GM18507 (cell line): ENCODE data around the gene TRAF3.
"Not testable (repeated sequence)": the region's sequence is repeated elsewhere in the genome, so short reads cannot be mapped to it uniquely, and the experiment has no call there.

Experiments
- DNase-seq: peaks from one replicate; pipeline ENCODE4 v3.0.0; 2011; ENCODE audit warnings: low read depth; ENCODE audit not compliant: insufficient read length; ENCODE audit errors: extremely low spot score
- FAIRE-seq: peaks from 2 replicates; lab custom pipeline; 2011; peaks lifted over from hg19 to GRCh38; lab: Jason Lieb, UNC

The TRAF3 gene

GRCh38 chr14:102824832-102825231, 47.6 kb downstream of the TRAF3 start:
- FAIRE-seq (no peak), DNase-seq (no peak)

GRCh38 chr14:102825307-102826095, 48.3 kb downstream of the TRAF3 start:
- FAIRE-seq (no peak), DNase-seq (no peak)

GRCh38 chr14:102826161-102826560, 48.9 kb downstream of the TRAF3 start:
- DNase-seq: no peak
- no peak for FAIRE-seq

GRCh38 chr14:102826751-102827675, 49.8 kb downstream of the TRAF3 start:
- no peak for FAIRE-seq
- no peak for DNase-seq

GRCh38 chr14:102827716-102828115, 50.5 kb downstream of the TRAF3 start:
- FAIRE-seq (no peak), DNase-seq (no peak)

GRCh38 chr14:102828151-102828550, 50.9 kb downstream of the TRAF3 start:
- DNase-seq: no peak
- FAIRE-seq: no peak

- no peak for DNase-seq
- no peak for FAIRE-seq
Measured at GRCh38 chr14:102829016-102829548, 51.8 kb downstream of the TRAF3 start.

GRCh38 chr14:102830474-102831045, 53.3 kb downstream of the TRAF3 start:
- FAIRE-seq: no peak

GRCh38 chr14:102831163-102831804, 54.0 kb downstream of the TRAF3 start:
- FAIRE-seq (no peak), DNase-seq (no peak)

More at GRCh38 chr14:102830474-102831045, 53.3 kb downstream of the TRAF3 start:
- DNase-seq: no peak

- no peak for FAIRE-seq
- DNase-seq: no peak
Measured at GRCh38 chr14:102833341-102833740, 56.1 kb downstream of the TRAF3 start.

GRCh38 chr14:102833991-102834390, 56.7 kb downstream of the TRAF3 start:
- DNase-seq (no peak), FAIRE-seq (no peak)

- no peak for FAIRE-seq
Measured at GRCh38 chr14:102835959-102836358, 58.7 kb downstream of the TRAF3 start.

GRCh38 chr14:102837120-102837519, 59.9 kb downstream of the TRAF3 start:
- not testable (repeated sequence) for DNase-seq, FAIRE-seq

More at GRCh38 chr14:102835959-102836358, 58.7 kb downstream of the TRAF3 start:
- no peak for DNase-seq

- no peak for FAIRE-seq
Measured at GRCh38 chr14:102838501-102838900, 61.3 kb downstream of the TRAF3 start.

GRCh38 chr14:102840115-102840514, 62.9 kb downstream of the TRAF3 start:
- no peak for DNase-seq
- no peak for FAIRE-seq

More at GRCh38 chr14:102838501-102838900, 61.3 kb downstream of the TRAF3 start:
- no peak for DNase-seq

- FAIRE-seq: no peak
Measured at GRCh38 chr14:102840771-102841528, 63.7 kb downstream of the TRAF3 start.

GRCh38 chr14:102848830-102849525, 71.7 kb downstream of the TRAF3 start:
- FAIRE-seq (no peak), DNase-seq (no peak)

More at GRCh38 chr14:102840771-102841528, 63.7 kb downstream of the TRAF3 start:
- DNase-seq: no peak
